ENCODE data around the gene ERICH4.
"Not testable (repeated sequence)": the region's sequence is repeated elsewhere in the genome, so short reads cannot be mapped to it uniquely, and the experiment has no call there.

ERICH4 gene, protein sequence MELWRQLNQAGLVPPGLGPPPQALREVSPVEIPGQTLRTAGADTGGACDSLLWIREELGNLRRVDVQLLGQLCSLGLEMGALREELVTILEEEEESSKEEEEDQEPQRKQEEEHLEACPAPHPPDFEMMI

GRCh38 chr19:41442473-41443355 lies at the start of gene ERICH4:
Gene ERICH4, plus strand, starts transcription at chr19:41443156. Its CDS starts 14 bp downstream, at chr19:41443170.
- no peak for DNase-seq

- no peak for DNase-seq
Observed at GRCh38 chr19:41395355-41395754, 47.6 kb upstream of the ERICH4 start.

- DNase-seq, result peak; percentile 99
Observed at GRCh38 chr19:41397086-41398049, 45.6 kb upstream of the ERICH4 start, which contains the start of the genes BCKDHA and EXOSC5. Gene BCKDHA, plus strand, starts transcription at chr19:41397818. Its CDS starts 10 bp downstream, at chr19:41397828. Gene EXOSC5, minus strand, starts transcription at chr19:41397359. Its CDS starts 31 bp downstream, at chr19:41397328.

GRCh38 chr19:41398050-41398418 lies 44.9 kb upstream of the ERICH4 start:
- DNase-seq, result no peak

DNA sequence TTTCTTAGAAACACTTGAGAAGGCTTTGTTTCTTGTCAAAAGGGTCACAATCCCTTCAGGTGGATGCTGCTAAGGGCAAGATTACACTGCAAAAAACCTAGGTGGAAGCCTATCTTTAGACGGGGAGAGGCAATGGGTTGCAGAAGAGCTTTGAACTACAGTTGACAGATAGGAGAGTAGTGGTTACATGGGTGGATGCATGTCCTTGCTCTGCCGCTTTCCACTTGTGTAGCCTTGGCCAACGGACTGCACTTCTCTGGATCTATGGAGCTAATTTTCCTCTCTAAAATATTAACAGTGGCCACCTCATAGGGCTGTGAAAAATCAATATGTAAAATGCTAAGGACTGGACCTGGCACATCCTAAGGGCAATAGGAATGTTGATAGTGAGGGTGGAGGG lies 44.4 kb upstream of the ERICH4 start:
- DNase-seq, result no peak

DNA sequence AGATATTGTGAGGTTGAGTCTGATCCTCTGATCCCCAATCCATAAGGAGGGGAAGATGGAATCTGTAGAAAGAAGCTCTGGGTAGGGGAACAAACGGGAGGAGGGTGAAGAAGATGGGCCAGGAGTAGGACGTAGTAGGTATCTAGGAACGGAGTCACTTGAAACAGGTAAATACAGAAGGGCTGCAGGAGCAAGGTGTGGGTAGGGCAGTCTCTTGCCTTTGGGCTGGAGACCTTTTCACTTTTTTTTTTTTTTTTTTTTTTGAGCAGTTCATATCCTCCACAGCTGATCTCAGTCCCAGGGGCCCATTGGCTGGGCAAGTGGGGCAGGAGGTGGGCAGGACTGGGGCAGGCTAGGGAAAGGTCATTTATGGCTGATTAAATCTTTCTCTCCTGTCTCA lies 43.9 kb upstream of the ERICH4 start:
- no peak for DNase-seq

- DNase-seq, result no peak
Observed at GRCh38 chr19:41399525-41399924, 43.4 kb upstream of the ERICH4 start.

GRCh38 chr19:41401483-41401882 lies 41.5 kb upstream of the ERICH4 start:
- no peak for DNase-seq

GRCh38 chr19:41402010-41402409 lies 40.9 kb upstream of the ERICH4 start:
- DNase-seq, result no peak

- no peak for DNase-seq
Observed at GRCh38 chr19:41403181-41403970, 39.6 kb upstream of the ERICH4 start.

GRCh38 chr19:41405776-41406175 lies 37.2 kb upstream of the ERICH4 start:
- DNase-seq, result no peak

DNA sequence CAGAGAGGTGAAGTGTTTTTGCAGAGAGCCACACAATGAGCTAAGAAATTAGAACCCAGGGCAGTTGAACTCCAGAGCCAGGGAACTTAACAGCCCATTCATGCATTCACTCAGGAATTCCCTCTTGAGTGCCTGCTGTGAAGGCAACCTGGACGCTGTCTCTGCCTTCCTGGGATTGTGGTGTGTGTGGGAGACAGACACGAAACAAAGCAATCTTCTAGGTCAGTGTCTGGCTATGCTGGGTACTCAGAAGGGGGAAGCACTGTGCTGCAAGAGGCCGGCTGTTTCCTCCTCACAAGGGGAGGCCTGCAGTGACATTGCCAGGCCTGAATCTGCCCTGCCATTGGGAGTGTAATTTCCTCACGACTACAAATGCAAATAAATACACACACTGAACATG lies 35.7 kb upstream of the ERICH4 start:
- DNase-seq, result no peak

DNA sequence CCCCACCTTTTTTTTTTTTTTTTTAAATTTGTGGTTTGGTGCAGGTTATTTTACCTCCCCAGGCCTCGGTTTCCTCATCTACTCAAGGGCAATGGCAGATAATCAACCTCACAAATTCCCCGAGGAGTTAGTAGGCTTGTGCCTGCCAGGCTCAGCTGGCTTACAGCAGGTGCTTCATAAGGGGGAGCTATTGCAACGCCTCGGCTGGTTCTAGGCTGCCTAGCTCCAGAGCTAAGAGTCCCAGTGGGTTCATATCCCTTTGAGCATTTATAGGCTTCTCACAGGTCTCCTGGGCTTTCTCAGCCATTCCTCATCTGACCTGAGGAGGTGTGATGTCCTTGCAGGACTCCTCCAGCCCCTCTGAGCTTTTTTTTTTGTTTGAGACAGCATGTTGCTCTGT lies 34.7 kb upstream of the ERICH4 start:
- no peak for DNase-seq

DNA sequence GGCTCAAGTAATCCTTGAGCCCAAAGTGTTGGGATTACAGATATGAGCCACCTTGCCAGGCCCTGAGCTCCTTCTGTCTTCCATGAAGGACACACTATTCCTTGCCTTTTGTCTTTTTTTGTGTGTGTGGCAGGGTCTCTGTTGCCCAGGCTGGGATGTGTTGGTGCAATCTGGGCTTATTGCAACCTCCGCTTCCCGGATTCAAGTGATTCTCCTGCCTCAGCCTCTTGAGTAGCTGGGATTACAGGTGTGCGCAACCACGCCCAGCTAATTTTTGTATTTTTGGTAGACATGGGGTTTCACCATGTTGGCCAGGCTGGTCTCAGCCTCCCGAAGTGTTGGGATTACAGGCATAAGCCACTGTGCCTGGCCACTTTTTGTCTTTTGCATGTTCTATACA lies 34.1 kb upstream of the ERICH4 start:
- DNase-seq, result not testable (repeated sequence)

DNA sequence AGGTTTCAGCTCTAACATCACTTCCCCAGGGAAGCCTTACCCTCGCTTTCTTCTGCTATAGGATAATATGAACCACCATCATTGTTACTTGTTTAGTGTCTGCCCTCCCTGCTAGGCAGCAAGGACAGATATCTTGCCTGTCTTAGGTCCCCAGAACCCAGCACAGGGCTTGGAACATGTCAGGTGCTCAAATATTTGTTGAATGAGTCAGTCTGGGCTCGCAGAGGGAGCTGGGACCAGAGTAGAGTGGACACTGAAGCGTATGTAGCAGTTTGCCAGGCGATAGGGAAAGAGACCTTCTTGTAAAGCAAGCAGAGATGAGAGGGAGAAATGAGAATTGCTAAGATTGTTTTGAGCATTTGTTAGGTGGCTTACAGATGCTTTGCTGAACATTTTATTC lies 33.7 kb upstream of the ERICH4 start:
- no peak for DNase-seq

DNA sequence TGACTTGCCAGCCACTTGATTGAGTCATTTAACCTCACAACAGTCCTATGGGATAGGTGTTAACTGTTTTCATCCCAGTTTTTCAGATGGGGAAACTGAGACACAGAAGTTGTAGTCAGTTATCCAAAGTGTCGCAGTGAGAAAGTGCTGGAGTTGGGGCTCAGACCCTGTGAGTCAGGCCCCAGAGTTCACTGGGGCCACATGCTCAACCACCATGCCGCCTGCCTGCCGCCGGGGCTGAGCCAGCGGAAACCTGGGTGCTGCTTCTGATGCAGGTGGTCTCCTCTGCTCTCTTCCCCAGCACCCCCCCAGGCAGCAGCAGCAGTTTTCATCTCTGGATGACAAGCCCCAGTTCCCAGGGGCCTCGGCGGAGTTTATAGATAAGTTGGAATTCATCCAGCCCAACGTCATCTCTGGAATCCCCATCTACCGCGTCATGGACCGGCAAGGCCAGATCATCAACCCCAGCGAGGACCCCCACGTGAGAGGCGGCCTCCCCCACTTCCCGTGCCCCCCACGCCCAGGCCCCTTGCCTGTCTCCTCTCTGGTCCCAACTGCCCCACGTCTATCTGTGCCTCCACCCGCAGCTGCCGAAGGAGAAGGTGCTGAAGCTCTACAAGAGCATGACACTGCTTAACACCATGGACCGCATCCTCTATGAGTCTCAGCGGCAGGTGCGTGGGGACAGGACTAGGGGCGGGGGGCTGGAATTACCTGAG lies 32.5 kb upstream of the ERICH4 start:
- no peak for DNase-seq

GRCh38 chr19:41411100-41411967 lies 31.6 kb upstream of the ERICH4 start:
- DNase-seq, result no peak

DNA sequence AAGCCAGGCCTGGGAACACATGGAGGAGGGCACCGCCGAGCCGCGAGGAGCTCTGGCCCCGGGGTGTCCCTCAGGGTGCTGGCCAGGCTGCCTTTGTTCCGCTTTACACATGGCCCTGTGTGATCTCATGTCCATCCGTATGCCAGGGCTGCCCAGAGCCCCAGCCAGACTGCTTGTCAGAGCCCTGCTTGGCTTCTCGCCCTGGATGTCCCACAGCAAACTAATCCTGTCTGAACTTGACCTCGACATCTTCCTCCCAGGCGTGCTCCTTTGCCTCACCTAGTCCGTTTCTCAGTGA lies 31.0 kb upstream of the ERICH4 start:
- DNase-seq, result no peak

DNA sequence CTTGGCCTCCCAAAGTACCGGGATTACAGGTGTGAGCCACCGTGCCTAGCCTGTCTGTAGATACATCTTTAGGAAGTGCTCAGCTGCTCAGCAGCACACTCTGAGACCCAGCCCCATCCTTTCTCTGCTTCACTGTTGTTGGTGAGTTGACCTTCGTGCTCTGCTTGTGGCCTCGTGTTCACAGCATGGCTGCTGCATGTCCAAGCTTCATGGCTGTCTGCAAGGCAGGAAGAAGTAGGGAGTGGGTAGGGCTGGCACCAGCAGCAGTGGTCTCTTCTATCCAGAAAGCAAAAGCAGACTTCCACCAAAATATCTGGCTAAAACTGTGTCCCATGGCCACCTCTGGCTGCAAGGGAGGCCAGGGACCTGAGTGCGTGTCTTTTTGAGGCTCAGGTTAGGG lies 30.0 kb upstream of the ERICH4 start:
- no peak for DNase-seq

- no peak for DNase-seq
Observed at GRCh38 chr19:41413947-41414346, 29.0 kb upstream of the ERICH4 start.

DNA sequence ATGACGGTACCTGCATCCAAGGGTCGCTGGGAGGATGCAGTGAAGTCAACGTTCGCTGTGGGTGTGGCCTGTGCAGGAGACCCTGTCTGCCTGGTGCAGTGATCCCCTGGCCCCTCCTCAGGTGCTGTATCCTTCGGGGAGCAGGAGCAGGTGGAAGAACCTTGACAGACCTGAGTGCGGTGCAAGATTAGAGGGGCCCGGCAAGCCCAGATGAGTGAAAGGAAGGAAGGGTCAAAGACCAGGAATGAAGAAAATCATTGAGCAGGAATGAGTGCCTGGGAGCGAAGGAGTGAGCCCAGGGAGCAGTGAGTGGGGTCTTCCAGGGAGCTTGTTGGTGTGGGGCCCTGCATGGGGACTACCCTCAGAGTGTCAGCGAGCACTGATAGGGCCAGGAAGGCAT lies 28.5 kb upstream of the ERICH4 start:
- DNase-seq, result no peak

Data from stimulated activated CD4-positive, alpha-beta T cell treated with anti-CD3 and anti-CD28 coated beads, Interleukin-1b, Interleukin-23, amount 100 ng/mL, for 48 hours (primary cell).